Measurements from ENCODE around the gene SUSD4. TPM values are rescaled to one million over a fixed set of nuclear protein-coding genes. Genes with fewer than 3 reads are reported as not detected.

The SUSD4 gene
- total and polyA plus RNA-seq, 9 of the 15 experiments (the other 6 are each of a cell fraction or from before 2014, with no cell fraction given) = 0.06 to 1.7 (median 0.09) TPM; not detected in 4

DNA sequence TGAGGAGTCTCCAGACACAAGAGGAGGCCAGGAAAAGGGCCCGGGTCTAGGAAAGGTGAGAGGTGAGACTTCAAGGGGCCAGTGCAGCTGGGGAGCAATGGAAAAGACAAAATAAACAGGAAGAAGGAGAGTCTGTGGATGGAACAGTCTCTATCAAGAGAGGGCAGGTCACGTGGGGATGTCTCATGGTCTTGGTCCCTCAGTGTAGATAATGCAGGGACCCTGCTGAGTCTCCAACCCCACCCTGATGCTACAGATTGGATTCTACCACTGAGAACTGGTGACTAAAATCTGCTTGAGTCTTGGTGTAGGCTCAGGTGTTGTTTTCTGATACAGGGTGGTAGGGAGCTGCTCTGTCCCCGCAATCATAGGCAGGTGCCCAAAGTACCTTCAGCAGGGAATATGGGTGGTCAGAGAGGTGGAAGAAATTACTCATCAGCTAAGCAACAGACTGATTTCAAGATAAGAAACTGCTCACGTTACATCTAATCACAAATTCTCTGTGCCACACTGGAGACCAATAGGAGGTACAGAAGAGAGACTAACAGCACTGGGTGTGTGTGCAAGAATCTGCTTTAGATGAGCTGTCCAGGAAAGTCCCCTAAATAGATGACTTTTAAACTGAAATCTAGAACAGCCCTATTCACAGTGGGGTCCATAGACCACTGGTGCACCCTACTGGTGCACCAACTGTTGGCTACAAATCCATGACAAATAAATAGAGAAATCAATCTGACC lies 119.4 kb downstream of the SUSD4 start (continued):
- no peak for TF ChIP-seq ZNF668 (CRISPR knock-in tag; IDR thresholded peaks at IDR 0.05)
- no peak for TF ChIP-seq SAFB2 (IDR thresholded peaks at IDR 0.05; ENCODE audit: borderline replicate concordance, low read depth, low read length, severe bottlenecking)
- TF ChIP-seq, protein P1, sequence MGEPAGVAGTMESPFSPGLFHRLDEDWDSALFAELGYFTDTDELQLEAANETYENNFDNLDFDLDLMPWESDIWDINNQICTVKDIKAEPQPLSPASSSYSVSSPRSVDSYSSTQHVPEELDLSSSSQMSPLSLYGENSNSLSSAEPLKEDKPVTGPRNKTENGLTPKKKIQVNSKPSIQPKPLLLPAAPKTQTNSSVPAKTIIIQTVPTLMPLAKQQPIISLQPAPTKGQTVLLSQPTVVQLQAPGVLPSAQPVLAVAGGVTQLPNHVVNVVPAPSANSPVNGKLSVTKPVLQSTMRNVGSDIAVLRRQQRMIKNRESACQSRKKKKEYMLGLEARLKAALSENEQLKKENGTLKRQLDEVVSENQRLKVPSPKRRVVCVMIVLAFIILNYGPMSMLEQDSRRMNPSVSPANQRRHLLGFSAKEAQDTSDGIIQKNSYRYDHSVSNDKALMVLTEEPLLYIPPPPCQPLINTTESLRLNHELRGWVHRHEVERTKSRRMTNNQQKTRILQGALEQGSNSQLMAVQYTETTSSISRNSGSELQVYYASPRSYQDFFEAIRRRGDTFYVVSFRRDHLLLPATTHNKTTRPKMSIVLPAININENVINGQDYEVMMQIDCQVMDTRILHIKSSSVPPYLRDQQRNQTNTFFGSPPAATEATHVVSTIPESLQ (CRISPR knock-in tag; IDR thresholded peaks at IDR 0.05) = no peak
- TF ChIP-seq FOSL1 (tag; conservative IDR thresholded peaks at IDR 0.05) = peak; percentile 96
- no peak for TF ChIP-seq ZNF778 (CRISPR knock-in tag; IDR thresholded peaks at IDR 0.05)
- TF ChIP-seq CHD2 (IDR thresholded peaks at IDR 0.05; ENCODE audit: low read depth, low read length) = no peak
- TF ChIP-seq MEF2D (tag; conservative IDR thresholded peaks at IDR 0.05; ENCODE audit: low read depth) = no peak
- peak; percentile 31 for TF ChIP-seq EP300 (IDR thresholded peaks at IDR 0.05; ENCODE audit: low read length)

Measured in K562 (cell line).